IgD-negative memory B cell (primary cell): ENCODE results near the gene TMCC3. TPM values are rescaled to one million over a fixed set of nuclear protein-coding genes. Genes with fewer than 3 reads are reported as not detected.
A peak's percentile ranks its signal among the peaks of the same experiment; 100 is the strongest.
"Not testable (repeated sequence)": the region's sequence is repeated elsewhere in the genome, so short reads cannot be mapped to it uniquely, and the experiment has no call there.

Source experiments
- H3K27ac Mint-ChIP-seq, 3 donors: one replicate each; pipeline ENCODE4 v1.8.0; 2020 to 2022; ENCODE audit warnings: mild to moderate bottlenecking in 3 of 3, mixed read lengths in 3 of 3, moderate library complexity in 1 of 3
- H3K27me3 Mint-ChIP-seq: one replicate; pipeline ENCODE4 v1.8.0; 2021; ENCODE audit warnings: mixed read lengths
- H3K36me3 Mint-ChIP-seq: one replicate; pipeline ENCODE4 v1.8.0; 2020; ENCODE audit warnings: mild to moderate bottlenecking, mixed read lengths
- H3K4me1 Mint-ChIP-seq, 3 donors: one replicate each; pipeline ENCODE4 v1.8.0; 2020 to 2022; ENCODE audit warnings: mixed read lengths in 3 of 3, mild to moderate bottlenecking in 1 of 3
- H3K4me3 Mint-ChIP-seq, 4 donors: one replicate each; pipeline ENCODE4 v1.8.0; 2020 to 2022; ENCODE audit warnings: mild to moderate bottlenecking in 4 of 4, mixed read lengths in 4 of 4, moderate library complexity in 3 of 4
- H3K9me3 Mint-ChIP-seq, 3 donors: one replicate each; pipeline ENCODE4 v1.8.0; 2020 to 2021; ENCODE audit warnings: mixed read lengths in 3 of 3, mild to moderate bottlenecking in 1 of 3
- polyA plus RNA-seq: library from polyadenylated mRNA; unstranded; fragments of 300-500 nt; fragmentation: Illumina TruSeq; gene quantifications from one replicate; pipeline ENCODE4 v1.2.3, GENCODE V29; 2021

TMCC3 gene
- polyA plus RNA-seq, 1 donor from 2014 or later, result 15.2 TPM

DNA sequence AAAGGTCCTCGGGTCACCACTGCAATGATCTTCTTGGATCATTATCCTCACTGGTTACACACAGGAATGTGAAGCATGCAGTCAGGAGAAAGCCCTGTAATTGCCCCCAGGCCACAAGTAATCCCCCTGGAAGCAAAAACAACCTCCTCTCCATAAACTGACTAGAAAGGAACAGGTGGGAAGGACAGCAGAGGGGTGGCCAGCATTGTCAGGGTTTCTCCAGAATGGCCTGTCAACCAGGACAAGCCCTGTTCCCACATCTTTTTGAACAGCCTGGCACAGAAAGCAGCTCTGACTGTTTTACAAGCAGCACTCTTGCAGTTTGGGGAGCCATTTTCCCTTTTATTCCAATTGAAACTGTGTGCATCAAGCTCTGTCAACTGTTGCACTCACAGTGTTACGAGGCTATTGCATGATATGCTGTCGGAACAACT is 36.1 kb downstream of the TMCC3 start:
- Mint-ChIP-seq H3K9me3 (no peaks in the 10 kb centered on the region), H3K36me3 (peaks cover 1% of the 10 kb centered on the region), H3K27me3 (no peaks in the 10 kb centered on the region), H3K4me1 (peaks cover 0 to 7% (median 2%) of the 10 kb centered on the region in 3 donors), H3K27ac (no peak overlapping the region), H3K4me3 (no peak overlapping the region)

DNA sequence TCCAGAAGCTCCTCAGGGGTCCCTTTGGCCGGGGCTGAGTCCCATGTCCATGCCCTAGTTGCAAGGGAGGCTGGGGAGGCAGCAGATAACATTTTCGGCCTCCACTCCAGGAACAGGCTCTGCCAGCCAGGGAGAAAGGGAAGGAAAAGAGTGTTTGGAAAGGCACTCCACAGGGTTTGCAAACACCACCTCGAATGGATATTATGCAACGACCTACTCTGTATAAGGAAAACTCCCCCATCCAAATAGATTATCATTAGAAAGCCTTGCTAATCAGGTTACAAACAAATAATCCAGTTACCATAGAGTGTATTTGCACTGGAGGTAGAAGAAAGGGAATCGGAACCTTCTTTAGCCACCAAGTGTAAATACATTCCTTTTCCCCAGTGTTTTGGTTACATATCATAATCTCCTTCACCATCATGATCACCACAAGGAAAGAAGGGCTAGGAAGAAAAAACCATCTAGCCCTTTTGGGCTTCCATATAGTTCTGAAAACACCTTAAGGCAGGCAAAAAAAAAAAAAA is 40.4 kb downstream of the TMCC3 start:
- H3K9me3 Mint-ChIP-seq, result peaks cover 0 to 16% (median 13%) of the 10 kb centered on the region in 3 donors
- H3K4me1 Mint-ChIP-seq, result peaks cover 0 to 9% (median 7%) of the 10 kb centered on the region in 3 donors
- H3K36me3 Mint-ChIP-seq, result peaks cover 5% of the 10 kb centered on the region
- H3K27ac Mint-ChIP-seq, result no peak overlapping the region
- H3K27me3 Mint-ChIP-seq, result no peaks in the 10 kb centered on the region
- H3K4me3 Mint-ChIP-seq, result no peak overlapping the region

DNA sequence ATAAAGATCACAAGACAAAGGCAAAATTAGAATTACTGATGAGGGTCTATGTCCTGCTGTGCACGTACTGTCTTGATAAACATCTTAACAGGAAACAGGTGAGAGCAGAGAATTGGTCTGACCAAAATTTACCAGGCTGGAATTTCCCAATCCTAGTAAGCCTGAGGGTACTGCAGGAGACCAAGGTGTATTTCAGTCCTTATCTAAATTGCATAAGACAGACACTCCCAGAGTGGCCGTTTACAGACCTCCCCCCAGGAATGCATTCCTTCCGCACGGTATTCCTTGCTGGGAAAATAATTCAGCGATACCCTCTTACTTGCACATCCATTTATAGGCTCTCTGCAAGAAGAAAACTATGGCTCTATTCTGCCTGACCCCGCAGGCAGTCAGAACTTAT is 43.5 kb downstream of the TMCC3 start:
- H3K27me3 Mint-ChIP-seq, H3K4me3 Mint-ChIP-seq, H3K27ac Mint-ChIP-seq, H3K36me3 Mint-ChIP-seq: not testable (repeated sequence)
- H3K4me1 Mint-ChIP-seq, result peaks cover 0 to 10% (median 7%) of the 10 kb centered on the region in 3 donors
- peaks cover 0 to 16% (median 13%) of the 10 kb centered on the region in 3 donors for H3K9me3 Mint-ChIP-seq

DNA sequence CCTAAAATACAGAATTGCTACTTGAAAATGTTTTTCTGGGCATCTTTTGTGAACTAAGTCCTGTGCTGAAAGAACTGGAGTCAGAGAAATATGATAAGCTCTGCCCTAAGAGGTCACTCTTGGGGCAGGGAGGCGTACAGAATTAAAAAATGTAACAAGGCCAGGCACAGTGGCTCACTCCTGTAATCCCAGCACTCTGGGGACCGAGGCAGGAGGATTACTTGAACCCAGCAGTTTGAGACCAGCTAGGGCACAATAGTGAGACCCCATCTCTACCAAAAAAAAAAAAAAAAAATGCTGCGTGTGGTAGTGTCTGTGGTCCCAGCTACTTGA is 46.0 kb downstream of the TMCC3 start:
- no peaks in the 10 kb centered on the region for H3K27me3 Mint-ChIP-seq
- peaks cover 0 to 8% (median 0%) of the 10 kb centered on the region in 3 donors for H3K4me1 Mint-ChIP-seq
- peaks cover 0 to 16% (median 13%) of the 10 kb centered on the region in 3 donors for H3K9me3 Mint-ChIP-seq
- H3K36me3 Mint-ChIP-seq, result peaks cover 8% of the 10 kb centered on the region
- H3K4me3 Mint-ChIP-seq, result no peak overlapping the region
- H3K27ac Mint-ChIP-seq, result peak overlapping the region in 1 of 3 donors; percentile 27

DNA sequence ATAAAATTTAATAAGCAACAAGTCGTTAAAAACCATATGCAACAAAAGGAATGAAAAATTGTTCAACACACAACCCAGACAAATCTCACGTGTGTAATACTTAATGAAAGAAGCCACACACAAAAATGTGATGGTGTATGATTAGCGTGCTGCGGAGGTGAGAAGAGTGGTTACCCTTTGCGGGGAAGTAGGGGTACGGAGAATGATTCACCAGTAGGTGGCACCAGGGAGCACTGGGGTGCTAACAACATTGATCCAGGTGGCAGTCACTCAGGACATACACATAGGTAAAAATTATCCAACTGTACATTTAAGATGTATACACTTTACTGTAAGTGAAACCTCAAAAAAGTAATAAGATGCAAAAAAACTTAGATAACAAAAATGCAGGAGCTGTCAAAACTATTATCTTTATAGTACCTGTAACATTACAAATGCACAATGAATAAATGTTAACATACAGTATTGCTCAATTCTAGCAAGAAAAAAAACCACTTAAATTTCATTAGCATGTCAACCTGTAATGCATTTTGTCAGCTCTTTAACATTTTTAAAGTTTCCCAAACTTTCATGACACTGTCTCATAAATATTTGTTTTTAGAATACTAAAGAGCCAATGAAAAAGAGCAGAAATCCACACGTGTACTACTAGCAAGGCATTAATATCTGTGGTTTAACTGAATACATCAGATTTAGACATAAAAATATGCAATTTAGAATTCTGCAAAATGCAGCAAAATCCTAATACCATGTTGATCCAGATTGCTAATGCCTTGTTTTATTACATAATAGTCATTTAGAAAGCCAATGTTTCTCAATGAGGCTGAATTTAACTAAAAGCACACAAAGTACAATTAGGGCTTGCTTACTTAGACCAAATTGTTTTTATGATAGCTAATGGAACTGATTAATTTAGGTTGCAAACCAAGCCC is 46.7 kb downstream of the TMCC3 start:
- Mint-ChIP-seq H3K4me3 (no peak overlapping the region), H3K9me3 (peaks cover 0 to 14% (median 13%) of the 10 kb centered on the region in 3 donors), H3K4me1 (peaks cover 0 to 6% (median 0%) of the 10 kb centered on the region in 3 donors), H3K27ac (peak overlapping the region in 2 of 3 donors; percentile 5 to 27), H3K36me3 (peaks cover 8% of the 10 kb centered on the region), H3K27me3 (no peaks in the 10 kb centered on the region)

DNA sequence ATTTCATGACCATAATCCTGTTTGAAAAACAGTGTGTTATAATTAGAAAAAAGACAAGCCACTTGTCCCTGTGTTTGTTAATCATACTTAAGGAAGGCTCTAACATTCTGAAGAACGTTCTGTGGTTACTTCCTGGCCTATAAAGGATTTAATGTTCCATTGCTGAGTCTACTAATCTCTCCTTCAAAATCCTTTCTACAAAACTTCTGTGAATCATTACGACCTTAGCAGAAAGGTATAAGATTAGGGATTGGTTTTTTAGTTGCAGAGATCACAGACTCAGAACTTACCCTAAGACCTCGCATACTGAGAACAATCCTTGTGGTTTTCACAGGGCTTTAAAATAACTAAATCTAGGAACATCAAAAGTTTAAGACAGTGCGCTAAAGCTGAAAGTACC is 48.3 kb downstream of the TMCC3 start:
- Mint-ChIP-seq H3K36me3 (peaks cover 5% of the 10 kb centered on the region), H3K27me3 (no peaks in the 10 kb centered on the region), H3K9me3 (peaks cover 0 to 3% (median 1%) of the 10 kb centered on the region in 3 donors), H3K27ac (no peak overlapping the region), H3K4me1 (peaks cover 0 to 2% (median 0%) of the 10 kb centered on the region in 3 donors), H3K4me3 (no peak overlapping the region)

DNA sequence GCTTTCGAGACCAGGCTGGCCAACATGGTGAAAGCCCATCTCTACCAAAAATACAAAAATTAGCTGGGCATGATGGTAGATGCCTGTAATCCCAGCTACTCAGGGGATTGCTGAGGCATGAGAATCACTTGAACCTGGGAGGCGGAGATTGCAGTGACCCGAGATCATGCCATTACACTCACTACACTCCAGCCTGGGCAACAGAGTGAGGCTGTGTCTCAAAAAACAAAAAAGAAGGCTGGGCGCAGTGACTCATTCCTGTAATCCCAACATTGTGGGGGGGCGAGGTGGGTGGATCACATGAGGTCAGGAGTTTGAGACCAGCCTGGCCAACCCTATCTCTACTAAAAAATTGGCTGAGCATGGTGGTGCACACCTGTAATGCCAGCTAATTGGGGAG is 49.0 kb downstream of the TMCC3 start:
- not testable (repeated sequence) for H3K27me3 Mint-ChIP-seq, H3K4me1 Mint-ChIP-seq, H3K4me3 Mint-ChIP-seq, H3K9me3 Mint-ChIP-seq, H3K27ac Mint-ChIP-seq, H3K36me3 Mint-ChIP-seq

DNA sequence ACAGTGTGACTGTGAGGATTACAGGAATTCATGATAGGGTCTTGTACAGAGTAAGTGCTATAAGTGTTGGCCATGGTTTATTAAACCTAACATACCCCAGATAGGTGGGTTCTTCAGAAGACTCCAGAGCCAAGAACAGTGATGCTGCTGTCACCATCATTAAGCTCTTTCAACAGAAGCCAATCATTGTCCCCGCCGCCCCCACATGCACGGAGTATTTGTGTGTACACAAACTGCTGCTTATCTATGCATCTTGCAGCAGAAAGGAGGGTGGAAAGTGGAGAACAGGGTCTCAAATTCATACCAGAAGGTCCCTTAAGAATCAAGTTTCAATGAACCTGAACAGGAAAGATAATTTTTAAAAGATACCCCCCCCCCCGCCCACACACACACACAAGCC is 51.2 kb downstream of the TMCC3 start:
- Mint-ChIP-seq H3K4me1 (peaks cover 8 to 16% (median 13%) of the 10 kb centered on the region in 3 donors), H3K9me3 (no peaks in the 10 kb centered on the region), H3K36me3 (peaks cover 5% of the 10 kb centered on the region), H3K27me3 (no peaks in the 10 kb centered on the region), H3K27ac (no peak overlapping the region), H3K4me3 (no peak overlapping the region)

DNA sequence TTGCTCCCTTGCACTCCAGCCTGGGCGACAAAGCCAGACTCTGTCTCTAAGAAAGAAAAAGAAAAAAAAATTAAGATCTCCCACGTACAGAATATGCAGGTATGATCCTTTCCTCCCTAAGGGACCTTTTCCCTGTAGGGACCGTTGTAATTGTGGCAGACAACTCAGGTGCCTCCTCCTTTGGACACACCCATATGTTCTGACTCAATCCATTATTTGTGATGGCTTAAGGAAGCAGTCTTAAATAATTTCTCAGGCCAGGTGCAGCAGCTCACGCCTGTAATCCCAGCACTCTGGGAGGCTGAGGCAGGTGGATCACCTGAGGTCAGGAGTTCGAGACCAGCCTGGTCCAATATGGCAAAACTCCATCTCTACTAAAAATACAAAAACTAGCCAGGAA is 53.1 kb downstream of the TMCC3 start:
- Mint-ChIP-seq H3K9me3 (no peaks in the 10 kb centered on the region), H3K4me1 (peaks cover 13 to 25% (median 19%) of the 10 kb centered on the region in 3 donors), H3K4me3 (no peak overlapping the region), H3K36me3 (peaks cover 5% of the 10 kb centered on the region), H3K27ac (no peak overlapping the region), H3K27me3 (no peaks in the 10 kb centered on the region)

DNA sequence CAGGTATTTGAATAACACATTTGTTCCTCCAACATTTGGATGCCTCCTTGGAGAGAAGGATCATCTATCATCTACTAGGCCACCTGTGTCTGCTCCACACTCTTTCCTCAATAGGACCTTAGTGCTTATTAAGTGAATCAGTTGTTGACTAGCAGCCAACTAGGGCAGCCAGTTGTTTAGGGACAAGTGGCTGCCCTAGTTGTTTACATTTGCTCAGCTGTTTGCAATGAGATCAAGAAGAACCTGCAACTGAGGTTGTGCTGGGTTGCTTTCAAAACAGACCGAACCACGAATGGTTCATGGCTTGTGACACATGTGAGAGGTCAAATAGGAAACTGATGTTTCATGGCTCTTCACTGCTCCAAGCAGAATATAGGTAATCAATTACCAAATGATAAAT is 53.8 kb downstream of the TMCC3 start:
- H3K27ac Mint-ChIP-seq, result no peak overlapping the region
- H3K36me3 Mint-ChIP-seq, result peaks cover 8% of the 10 kb centered on the region
- H3K27me3 Mint-ChIP-seq, result no peaks in the 10 kb centered on the region
- peaks cover 13 to 25% (median 19%) of the 10 kb centered on the region in 3 donors for H3K4me1 Mint-ChIP-seq
- no peaks in the 10 kb centered on the region for H3K9me3 Mint-ChIP-seq
- no peak overlapping the region for H3K4me3 Mint-ChIP-seq

DNA sequence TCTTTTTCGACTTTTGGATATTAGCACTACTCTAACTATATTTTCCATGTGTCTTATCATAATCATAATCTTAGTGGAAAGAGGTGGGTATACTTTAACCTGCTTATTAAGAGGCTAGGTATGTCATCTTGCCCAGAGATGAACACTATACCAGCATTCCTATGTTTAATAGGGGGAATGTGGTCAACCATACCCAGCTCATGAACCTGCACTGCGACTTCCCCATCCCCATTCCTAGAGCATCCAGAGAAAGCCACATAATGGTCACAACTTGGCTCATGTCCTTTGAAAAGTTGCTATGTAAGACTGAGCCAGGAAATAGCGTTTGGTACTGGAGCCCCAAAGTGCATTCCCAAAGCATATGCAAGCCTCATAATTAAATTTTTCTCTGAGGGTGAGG is 55.2 kb downstream of the TMCC3 start:
- Mint-ChIP-seq H3K27me3 (no peaks in the 10 kb centered on the region), H3K36me3 (peaks cover 6% of the 10 kb centered on the region), H3K9me3 (no peaks in the 10 kb centered on the region), H3K4me1 (peaks cover 13 to 29% (median 19%) of the 10 kb centered on the region in 3 donors), H3K4me3 (no peak overlapping the region), H3K27ac (no peak overlapping the region)

DNA sequence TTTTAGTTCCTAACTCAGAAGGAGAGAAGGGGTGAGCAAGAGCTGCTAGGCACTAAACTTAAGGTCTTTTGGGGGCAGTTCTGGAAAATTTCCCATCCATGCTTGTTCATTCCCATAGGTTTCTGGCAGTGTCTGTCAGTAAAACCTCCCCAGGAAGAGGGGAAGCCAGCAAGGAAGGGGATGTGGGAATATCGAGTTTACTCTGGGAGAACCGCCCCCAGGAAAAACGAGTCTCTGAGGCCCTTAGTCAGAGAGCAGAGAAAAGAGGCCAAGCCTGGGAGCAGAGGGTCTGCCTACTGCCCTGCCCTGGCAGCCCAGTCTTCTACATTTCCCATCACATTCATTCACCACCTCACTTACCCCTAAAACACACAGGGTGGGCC is 55.9 kb downstream of the TMCC3 start:
- Mint-ChIP-seq H3K9me3 (no peaks in the 10 kb centered on the region), H3K27me3 (no peaks in the 10 kb centered on the region), H3K4me3 (no peak overlapping the region), H3K36me3 (peaks cover 6% of the 10 kb centered on the region), H3K27ac (no peak overlapping the region), H3K4me1 (peaks cover 13 to 29% (median 19%) of the 10 kb centered on the region in 3 donors)

DNA sequence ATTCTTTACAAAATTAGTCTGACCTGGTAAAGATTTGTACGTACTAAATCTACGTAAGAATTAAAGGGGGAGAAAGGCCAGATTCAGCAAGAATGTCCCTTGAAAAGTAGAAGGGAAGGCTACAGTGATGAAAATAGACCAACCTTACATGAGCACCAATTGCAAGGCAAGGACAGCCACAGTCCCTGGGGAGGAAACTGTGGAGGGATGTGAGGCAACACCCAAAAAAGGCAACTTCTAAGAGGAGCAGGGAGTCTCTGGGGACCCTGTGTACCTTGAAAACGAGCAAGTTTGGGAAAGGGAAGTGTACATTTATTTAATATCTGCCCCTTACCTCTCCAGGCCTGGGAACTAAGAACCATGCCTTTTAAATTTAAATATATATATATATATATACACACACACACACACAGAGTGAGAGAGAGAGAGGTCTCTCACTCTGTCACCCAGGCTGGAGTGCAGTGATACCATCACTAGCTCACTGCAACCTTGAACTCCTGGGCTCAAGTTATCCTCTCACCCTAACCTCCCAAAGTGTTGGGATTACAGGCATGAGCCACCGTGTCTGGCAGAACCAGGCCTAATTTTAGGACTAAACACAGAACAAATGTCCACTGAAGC is 56.4 kb downstream of the TMCC3 start:
- H3K27me3 Mint-ChIP-seq, result no peaks in the 10 kb centered on the region
- H3K27ac Mint-ChIP-seq, result peak overlapping the region in 2 of 3 donors; percentile 8 to 46

DNA sequence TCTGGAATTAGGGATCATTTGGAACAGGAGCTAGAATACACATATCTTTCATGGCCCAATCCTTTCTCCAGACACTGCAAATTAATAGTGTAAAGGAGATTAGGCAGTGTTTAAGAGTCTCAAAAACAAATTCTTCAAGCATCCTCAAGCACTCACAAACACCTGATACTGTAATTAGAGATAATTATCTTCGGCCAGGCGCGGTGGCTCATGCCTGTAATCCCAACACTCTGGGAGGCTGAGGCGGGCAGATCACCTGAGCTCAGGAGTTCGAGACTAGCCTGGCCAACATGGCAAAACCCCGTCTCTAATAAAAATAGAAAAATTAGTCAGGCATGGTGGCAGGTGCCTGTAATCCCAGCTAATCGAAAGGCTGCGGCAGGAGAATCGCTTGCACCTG is 57.6 kb downstream of the TMCC3 start:
- H3K9me3 Mint-ChIP-seq, H3K4me3 Mint-ChIP-seq, H3K27me3 Mint-ChIP-seq, H3K27ac Mint-ChIP-seq, H3K36me3 Mint-ChIP-seq: not testable (repeated sequence)
- peaks cover 13 to 29% (median 19%) of the 10 kb centered on the region in 3 donors for H3K4me1 Mint-ChIP-seq

More for the DNA sequence above, 56.4 kb downstream of the TMCC3 start:
- peaks cover 5% of the 10 kb centered on the region for H3K36me3 Mint-ChIP-seq
- peaks cover 13 to 29% (median 19%) of the 10 kb centered on the region in 3 donors for H3K4me1 Mint-ChIP-seq
- H3K4me3 Mint-ChIP-seq, result peak overlapping the region in 1 of 4 donors; percentile 24
- H3K9me3 Mint-ChIP-seq, result no peaks in the 10 kb centered on the region

DNA sequence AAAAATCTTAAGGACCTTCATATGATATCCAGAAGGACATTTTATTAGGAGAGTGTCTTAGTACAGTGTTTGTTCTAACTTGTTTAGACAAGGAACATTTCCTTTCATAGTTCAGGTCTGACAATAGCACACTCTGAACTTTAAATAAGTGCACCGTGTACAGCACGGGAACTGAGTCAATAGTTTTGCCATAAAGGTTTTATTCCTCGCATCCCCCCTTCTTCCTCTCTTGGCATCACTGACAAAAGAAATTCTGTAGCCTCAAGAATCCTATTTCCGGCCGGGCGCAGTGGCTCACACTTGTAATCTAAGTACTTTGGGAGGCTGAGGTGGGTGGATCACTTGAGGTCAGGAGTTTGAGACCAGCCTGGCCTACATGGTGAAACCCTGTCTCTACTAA is 58.3 kb downstream of the TMCC3 start:
- Mint-ChIP-seq H3K4me1 (peaks cover 13 to 29% (median 20%) of the 10 kb centered on the region in 3 donors), H3K36me3 (peaks cover 7% of the 10 kb centered on the region), H3K4me3 (no peak overlapping the region), H3K27me3 (no peaks in the 10 kb centered on the region), H3K9me3 (no peaks in the 10 kb centered on the region), H3K27ac (no peak overlapping the region)
